Skeletal muscle cell (primary cell): Measurements from ENCODE around the gene ASB13.

Experiments used
- DNase-seq: peaks from one replicate; pipeline ENCODE4 v3.0.0-alpha.2; 2010; ENCODE audit warnings: low read depth
- H3K4me3 ChIP-seq: 2 replicates; pipeline ENCODE4 v1.5.1; 2011; ENCODE audit warnings: low read depth, mild to moderate bottlenecking, control low read depth, low read length, moderate library complexity

ASB13 gene, protein sequence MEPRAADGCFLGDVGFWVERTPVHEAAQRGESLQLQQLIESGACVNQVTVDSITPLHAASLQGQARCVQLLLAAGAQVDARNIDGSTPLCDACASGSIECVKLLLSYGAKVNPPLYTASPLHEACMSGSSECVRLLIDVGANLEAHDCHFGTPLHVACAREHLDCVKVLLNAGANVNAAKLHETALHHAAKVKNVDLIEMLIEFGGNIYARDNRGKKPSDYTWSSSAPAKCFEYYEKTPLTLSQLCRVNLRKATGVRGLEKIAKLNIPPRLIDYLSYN

DNA sequence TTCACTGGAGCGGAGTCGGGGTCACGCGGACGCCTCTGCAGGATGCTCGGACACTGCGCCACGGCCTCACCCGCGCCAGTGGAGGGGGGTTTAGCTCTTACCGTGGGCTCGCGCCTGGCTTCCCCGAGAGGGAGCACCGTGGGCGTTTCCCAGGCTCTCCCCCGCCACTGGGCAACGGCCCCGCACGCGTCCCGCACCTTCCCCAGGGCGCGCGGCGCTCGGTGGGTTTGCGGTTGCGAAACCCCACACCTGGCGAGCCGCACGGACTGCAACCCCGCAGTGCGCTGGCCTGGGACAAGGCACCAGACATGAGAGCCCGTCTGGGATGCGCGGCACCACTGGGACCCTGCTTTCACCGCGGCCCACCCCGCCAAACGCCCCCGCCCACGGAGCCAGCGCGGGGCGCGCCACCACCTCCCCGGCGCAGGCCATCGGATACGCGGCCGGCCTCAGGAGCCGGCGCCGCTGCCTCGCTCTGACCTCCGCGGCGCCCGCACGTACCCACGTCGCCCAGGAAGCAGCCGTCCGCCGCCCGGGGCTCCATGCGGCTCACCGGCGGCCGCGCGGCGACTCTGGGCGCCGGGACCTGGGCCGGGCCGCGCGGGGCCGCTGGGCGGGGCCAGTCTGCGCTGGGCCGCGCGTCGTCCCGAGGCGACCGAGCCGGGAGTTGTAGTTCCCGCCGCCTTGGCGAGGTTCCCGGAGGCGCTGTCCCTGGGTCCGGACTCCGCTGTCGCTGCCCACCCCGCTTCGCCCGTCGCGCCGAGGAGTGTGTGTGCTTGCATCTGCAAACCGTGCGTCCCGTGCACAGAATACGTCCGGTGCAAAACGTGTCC, at the start of gene ASB13:
Gene ASB13 (minus strand): TSS at position 588 of the 833 bp plus-strand sequence. CDS start 44 bp downstream, at position 544.
- DNase-seq = no peak
- peak within 1 kb of the TSS; percentile 83 for H3K4me3 ChIP-seq

DNA sequence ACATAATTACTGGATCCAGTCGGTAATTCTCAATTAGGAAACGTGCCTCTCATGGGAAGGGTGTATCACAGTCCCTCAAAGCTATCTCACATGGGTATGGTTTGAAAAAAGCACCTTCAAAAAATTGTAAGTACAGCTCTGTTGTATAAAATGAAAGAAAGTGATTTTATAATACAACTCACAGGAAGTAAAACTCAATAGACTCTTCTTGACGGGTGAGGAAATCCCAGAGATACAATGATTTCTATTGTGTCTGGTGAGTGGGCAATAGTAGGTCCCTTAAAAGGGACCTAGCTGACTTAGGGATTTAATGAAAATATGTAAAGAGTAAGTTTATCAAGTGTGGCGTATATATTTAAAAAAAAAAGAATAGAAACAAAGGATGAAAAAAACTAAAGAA, 45.2 kb upstream of the ASB13 start:
- no peak overlapping the region for H3K4me3 ChIP-seq

DNA sequence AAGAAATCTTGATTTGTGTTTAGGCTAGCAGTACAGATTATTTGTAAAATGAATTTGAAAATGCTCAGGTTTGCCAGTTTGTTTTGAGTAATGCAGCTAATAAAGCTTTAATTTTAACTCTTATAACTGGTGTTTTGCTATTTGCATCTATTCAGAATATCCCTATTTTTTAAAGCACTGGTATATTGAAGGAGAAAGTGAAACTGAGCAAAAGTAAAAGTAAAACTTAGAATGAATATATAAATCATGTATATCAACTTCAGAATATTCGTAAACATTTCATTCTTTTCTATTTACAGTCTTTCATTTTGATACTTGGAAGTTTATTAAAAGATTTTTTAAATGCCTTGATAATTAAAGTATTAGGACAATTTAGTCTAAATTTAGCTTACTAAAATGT, 44.5 kb upstream of the ASB13 start:
- H3K4me3 ChIP-seq = no peak overlapping the region
- no peak for DNase-seq

More for the DNA sequence above, 45.2 kb upstream of the ASB13 start:
- no peak for DNase-seq

DNA sequence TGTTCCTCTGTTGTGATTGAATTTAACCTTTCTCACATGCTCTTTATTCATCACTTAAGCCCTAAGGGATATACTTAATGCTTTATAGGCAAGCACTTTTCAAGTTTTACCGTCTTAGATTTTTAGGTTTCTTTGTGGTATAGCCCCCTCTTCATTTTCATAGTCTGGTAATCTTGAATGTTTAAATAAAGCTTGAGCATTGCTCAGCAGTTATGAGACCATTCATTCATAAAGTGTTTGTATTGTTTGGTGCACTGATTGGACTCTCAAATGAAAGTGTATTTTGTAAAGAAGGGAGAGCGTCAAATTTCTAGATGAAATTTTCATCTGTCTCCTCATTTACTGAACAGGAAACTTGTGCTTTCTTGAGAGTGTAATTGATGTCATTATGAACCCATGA, 43.5 kb upstream of the ASB13 start:
- H3K4me3 ChIP-seq = no peak overlapping the region
- no peak for DNase-seq

DNA sequence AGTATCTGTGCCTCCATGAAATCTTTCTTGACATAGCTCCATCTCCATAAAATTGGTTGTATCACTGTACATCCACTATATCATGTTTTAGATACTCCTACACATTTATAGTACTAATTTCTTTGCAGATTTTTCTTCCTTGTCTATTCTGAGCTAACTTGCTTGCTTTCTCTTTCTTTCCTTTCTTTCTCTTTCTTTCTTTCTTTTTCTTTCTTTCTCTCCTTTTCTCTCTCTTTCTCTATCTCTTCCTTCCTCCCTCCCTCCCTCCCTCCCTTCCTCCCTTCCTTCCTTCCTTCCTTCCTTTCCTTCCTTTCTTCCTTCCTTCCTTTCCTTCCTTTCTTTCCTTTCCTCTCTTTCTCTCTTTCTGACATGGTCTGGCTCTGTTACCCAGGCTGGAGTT, 42.0 kb upstream of the ASB13 start:
- H3K4me3 ChIP-seq = no peak overlapping the region
- no peak for DNase-seq

DNA sequence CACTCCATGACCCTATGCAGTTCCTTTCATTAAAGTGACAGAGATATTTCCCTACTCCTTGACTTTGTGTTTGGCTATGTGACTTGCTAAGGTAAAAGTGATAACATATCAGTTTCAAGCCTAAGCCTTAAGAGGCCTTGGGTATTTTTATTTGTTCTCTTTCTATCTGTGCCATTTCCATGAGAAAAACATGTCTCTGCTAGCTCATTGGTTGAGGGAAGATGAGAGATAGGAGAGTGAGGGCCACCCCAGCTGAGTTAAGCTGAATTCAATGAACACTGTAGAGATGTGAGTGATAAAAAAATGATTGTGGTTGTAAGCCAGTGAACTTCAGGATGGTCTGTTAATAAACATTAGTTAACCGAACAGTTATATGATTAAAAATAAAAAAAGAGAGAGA, 31.7 kb upstream of the ASB13 start:
- DNase-seq = no peak
- H3K4me3 ChIP-seq = no peak overlapping the region

DNA sequence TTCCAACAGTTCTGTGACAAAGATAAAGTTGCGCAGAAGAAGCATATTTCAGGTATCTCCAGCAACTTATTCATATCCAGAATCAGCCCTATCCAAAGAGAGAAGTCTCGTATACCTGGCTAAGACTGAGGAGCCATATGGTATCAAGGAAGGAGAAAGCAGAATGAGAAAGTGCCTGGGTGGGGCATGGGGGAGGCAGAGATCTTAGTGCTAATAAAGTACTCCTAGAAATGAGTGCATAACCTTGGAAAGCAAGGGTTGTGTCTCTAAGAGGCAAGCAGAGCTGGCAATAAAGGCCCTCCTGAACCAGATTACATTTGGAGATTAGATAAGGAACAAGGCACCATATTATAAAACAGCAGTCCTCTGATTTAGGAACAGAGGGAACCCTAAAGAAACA, 30.9 kb upstream of the ASB13 start:
- no peak overlapping the region for H3K4me3 ChIP-seq
- no peak for DNase-seq

DNA sequence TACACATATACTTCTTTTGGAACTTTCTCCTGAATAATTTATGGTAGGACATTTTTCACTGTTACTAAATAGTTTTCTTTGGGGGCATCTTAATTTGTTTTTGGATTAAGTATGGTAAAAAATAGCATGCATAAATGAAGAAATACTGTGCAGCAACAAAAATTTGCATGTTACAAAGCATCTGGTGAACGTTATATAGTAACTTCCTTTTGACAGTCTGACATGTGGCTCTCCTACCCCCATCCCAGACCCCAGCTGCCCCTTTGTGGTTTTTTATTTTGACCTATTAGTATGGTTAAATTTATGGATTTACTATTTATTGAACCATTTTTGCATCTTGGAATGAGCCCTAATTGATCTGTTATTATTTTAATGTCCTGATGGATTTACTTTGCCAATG, 28.2 kb upstream of the ASB13 start:
- H3K4me3 ChIP-seq = no peak overlapping the region
- no peak for DNase-seq

DNA sequence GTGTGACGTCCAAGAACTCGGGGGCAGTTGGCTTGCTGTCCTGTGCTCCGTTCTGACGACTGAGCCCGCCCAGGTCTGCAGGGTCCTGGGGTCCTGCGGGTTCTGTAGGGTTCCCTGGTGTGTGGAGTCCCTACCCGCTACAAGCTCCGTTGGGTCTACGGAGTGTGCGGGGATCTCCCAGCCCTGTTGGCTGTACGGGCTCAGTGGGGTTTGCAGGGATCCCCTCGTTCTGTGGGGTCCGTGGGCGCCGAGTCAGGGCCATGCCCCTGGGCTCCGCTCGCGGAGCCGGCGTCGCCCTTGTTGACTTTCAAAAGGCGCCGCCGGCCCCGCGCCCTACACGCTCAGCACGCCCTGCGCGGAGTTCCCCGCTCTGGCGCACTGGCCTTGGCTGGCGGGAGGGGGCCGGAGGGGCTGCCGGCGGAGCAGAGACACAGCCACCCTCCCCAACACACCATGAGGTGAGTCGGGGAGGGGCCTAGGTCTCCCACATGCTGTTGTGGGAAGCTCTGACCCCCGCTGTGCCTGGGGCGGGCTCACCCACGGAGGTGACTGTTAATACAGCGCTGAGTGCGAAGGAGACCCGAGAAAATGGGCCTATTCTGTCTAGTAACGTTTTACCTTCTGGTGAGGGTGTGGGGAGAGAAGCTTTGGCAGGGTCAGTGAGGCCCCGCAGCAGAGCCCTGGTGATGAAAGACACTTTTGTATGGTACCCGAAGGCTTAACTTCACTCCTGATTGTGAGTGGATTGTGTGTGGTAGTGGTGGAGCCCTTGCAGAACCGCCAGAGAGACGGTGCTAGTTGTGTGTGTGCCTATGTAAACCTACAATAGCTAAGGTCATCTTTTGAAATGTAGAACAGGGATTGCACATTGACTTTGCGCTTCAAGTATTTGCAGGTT, 26.3 kb upstream of the ASB13 start:
- no peak for DNase-seq
- H3K4me3 ChIP-seq = peak overlapping the region; percentile 57

DNA sequence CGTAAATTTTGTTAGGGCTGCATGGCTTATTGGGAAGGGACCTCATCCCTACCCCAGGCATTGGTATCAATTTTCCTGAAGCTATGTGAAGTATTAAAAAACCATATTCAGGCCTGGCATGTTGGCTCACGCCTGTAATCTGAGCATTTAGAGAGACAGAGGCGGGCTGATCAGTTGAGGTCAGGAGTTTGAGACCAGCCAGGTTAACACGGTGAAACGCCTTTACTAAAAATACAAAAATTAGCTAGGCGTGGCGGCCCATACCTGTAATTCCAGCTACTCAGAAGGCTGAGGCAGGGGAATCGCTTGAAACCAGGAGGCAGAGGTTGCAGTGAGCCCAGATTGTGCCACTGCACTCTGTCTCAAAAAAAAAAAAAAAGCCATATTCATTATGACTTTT, 25.4 kb upstream of the ASB13 start:
- DNase-seq = no peak
- no peak overlapping the region for H3K4me3 ChIP-seq

DNA sequence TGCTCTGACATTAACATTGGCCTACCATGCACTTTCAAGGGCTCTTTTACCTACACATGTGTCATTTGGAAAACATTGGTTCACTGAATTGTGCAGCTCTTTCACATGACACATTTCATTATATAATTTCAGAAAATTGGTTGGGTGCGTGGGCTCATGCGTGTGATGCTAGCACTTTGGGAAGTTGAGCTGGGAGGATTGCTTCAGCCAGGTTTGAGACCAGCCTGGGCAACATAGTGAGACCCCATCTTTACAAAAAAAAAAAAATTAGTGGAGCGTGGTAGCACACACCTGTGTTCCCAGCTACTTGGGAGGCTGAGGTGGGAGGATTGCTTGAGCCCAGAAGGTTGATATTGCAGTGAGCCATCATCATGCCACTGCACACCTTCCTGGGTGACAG, 22.2 kb upstream of the ASB13 start:
- no peak for DNase-seq
- H3K4me3 ChIP-seq = no peak overlapping the region

DNA sequence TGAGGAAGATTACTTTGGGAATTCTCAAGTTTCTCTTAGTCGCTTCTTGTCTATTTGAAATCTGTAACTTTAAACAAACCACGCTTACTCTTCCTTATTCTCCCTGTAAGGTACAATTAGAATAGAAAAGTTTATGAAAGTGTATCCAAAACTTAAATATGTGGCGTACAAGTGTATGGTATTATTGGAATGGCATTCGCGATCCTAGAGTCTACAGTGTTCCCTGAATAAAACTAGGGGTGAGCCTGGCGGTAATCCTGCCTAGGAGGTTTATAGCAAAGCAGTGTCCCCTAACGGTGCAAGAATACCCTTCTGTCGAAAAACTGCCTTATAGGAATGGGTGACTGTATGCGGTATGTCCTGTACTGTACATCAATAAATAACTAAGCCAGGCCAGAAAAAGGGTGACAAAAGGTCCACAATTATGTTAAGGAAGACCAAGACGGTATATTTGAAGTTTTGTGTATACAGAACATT, 19.4 kb upstream of the ASB13 start:
- no peak for DNase-seq
- H3K4me3 ChIP-seq = peak overlapping the region; percentile 79

DNA sequence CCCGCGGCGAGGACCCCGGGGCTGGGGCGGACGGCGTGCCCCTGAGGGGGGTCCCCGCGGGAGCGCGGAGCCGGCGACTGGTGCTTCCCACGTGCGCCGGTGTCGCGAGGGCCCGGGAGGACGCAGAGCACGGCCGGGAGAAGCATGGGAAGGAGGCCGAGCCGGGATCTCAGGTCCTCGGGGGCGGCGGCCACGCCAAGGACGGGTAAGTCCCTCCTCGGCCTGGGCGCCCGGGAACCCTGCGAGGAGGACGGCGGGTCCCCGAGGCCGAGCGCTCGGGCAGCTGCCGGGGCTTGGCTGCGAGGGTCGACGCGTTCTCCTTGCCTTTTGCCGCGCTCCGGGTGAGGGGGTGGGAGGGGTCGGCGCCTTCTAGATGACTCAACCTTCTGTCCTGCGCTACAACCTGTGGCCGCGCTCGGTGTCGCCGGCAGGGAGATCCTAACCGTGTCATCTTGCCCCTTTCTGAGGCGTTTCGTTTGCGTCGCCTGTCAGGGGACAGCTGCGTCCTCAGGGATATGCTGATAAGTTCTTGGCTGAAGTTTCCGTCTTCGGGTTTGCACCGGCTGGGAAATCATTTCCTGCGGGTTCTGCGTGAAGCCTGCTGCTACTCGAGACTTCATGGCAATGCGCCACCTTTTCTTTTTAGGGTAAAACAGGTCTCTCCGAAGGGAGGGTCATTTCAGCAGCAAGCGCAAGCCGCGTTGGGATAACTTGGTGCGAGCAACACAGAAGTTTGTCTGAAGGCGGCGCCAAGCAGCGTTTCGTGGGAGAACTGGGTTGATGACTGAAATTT, 18.8 kb upstream of the ASB13 start:
- peak; percentile 28 for DNase-seq
- H3K4me3 ChIP-seq = peak overlapping the region; percentile 79

DNA sequence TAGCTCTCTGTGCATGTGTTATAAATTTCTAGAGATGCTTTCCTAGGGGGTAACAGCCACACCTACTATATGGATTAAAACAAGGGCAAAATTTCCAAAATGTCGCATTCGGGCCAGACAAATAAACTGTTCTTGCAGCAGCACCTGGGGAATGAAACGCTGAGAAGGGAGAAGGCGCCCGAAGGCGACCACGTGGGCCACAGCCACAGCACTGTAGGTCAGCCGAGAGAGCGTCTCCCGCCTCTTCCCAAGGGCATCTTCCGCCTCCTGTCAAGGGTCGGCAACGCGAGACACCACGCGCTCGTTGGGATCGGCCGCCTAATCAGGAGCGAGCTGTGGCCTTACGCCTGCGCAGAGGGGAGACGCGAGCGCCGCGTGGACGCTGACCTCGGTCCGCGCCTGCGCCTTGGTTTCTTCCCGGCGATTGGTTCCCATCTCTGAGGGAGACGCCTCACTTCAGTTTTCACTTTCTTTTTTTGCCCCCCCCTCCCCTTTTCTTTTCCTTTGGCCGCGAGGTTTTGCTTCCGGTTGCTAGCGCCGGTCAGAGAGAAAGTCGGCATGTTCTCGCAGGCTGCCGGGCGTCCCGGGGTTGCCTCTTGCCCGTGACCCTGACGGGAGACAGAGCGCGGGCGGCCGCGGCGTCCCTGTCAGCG, 18.0 kb upstream of the ASB13 start, which contains the start of gene TASOR2:
Gene TASOR2 (plus strand): TSS at position 521 of the 653 bp plus-strand sequence. CDS start 35,805 bp downstream, outside the sequence.
- peak within 1 kb of the TSS; percentile 79 for H3K4me3 ChIP-seq
- peak; percentile 91 for DNase-seq

DNA sequence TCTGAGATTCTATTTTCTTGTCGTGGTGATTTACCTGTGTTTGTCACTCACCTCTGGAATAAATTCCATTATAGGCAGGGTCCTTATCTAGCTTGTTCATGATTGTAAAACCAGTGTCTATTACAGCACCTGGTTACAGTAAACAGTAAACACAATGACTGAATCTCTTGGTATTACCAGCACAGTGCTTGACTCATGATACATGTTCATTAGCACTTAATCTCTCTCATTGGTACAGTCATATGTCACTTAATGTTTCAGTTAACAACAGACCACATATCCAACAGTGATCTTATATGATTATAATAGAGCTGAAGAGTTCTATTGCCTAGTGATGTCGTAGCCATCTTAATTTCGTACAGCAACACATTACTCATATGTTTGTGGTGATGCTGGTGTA, 16.7 kb upstream of the ASB13 start:
- no peak for DNase-seq
- H3K4me3 ChIP-seq = no peak overlapping the region

DNA sequence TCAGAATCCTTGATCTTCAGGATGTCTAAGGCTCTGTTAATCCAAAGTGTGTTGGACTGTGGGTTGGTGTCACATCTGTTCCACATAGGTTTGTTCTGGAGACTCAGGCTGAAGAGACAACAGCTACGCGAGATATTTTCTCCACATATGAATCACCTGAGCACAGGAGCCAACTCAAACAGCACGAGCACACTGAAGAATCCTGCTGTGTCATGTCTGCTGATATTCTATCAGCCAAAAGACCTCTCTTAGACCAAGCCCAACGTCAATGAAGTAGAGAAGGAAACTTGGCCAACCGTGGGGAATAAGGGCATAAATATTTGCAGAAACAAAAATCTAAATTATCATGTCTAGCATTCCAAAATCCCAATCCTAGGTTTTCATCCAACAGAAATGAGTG, 15.5 kb upstream of the ASB13 start:
- H3K4me3 ChIP-seq = no peak overlapping the region
- no peak for DNase-seq

DNA sequence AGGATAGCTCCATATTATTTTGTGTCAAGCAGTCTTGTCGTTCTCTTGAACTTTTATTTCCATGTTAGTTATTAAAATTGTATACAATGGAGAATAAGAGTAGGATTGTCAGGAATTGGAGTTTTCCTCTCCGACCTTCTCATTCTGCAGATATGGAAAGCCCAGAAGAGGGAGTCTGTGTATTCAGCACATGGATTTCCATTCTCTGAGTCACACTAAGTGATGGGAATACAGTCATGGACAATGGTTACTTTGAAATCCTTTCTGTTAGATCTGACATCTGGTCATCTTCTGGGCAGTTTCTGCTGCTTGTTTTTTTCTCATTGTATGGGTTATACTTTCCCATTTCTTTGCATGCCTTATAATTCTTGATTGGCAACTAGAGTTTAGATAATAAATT, 13.2 kb upstream of the ASB13 start:
- no peak overlapping the region for H3K4me3 ChIP-seq
- DNase-seq = no peak

DNA sequence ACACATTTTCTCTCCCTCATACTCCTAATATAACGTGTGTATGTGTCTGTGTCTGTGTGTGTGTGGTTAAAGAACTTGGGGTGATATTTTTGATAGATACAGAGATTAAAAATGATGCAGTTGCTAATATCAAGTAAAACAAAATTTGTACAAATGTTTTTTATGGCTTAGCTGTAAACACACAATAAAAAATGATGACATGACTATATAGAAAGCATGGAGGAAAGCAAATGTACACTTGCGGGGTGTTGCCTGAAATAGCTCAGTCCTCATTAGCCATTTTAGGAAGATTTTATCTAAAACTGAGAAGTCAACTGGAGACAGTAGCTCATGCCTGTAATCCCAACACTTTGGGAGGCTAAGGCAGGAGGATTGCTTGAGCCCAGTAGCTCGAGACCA, 12.6 kb upstream of the ASB13 start:
- no peak for DNase-seq
- H3K4me3 ChIP-seq = no peak overlapping the region
